22Rv1 (cell line): Measurements from ENCODE around the gene DDX56.
A peak's percentile ranks its signal among the peaks of the same experiment; 100 is the strongest.

Experiments
- H3K27ac ChIP-seq: fragments of 450-650 bp; 2 replicates; pipeline ENCODE4 v1.5.1; 2017
- CTCF ChIP-seq: fragments of 450-650 bp; IDR thresholded peaks from 2 replicates; pipeline ENCODE4 v1.5.1; 2017; ENCODE audit warnings: mild to moderate bottlenecking
- ZFX ChIP-seq: fragments of 450-650 bp; IDR thresholded peaks from 2 replicates; pipeline ENCODE4 v1.6.1; 2017; ENCODE audit warnings: antibody characterized with exemption, borderline replicate concordance

DDX56 gene

GRCh38 chr7:44566680-44567079, 7.0 kb downstream of the DDX56 start:
- TF ChIP-seq CTCF (no peak), ZFX (no peak)
- peak overlapping the region; percentile 17; the same call in 1 of the 2 replicates for H3K27ac ChIP-seq

DNA sequence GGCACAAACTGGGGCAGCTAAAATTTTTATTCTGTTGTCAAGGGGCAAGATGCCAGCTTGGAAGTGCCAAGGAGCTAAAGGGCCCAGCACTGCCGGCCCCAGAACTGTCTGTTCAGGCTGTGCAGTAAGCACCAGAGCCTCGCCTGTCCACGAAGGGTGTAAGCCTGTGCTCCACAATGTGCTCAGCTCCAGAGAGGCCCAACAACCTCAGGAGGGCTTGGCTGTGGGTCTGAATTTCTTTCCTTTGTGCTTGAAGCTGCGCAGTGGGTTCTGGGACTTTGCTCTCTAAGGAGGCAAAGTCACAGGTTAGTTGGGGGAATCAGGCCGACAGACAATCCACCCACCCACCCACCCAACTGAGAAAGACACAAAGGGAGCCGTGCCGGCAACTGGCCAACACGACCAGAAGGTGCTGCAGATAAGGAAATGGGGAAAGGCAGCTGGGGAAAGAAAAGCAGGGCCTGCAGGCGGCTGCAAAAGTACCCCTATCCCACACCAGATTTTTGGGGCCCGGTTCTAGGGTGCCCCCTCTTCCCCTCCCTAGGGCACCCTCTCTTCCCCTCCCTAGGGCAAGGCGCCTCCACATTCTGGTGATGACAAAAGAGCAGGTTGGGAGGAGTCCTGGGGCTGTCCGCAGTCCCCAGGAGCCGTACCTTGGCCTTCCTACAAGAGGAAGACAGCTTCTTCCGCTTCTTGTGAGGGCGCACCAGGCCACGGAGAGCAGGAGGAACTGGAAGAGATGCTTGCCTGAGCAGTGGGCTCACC, 7.7 kb downstream of the DDX56 start:
- H3K27ac ChIP-seq: peak overlapping the region; percentile 30; the same call in 1 of the 2 replicates
- TF ChIP-seq ZFX (no peak), CTCF (peak; percentile 75)

DNA sequence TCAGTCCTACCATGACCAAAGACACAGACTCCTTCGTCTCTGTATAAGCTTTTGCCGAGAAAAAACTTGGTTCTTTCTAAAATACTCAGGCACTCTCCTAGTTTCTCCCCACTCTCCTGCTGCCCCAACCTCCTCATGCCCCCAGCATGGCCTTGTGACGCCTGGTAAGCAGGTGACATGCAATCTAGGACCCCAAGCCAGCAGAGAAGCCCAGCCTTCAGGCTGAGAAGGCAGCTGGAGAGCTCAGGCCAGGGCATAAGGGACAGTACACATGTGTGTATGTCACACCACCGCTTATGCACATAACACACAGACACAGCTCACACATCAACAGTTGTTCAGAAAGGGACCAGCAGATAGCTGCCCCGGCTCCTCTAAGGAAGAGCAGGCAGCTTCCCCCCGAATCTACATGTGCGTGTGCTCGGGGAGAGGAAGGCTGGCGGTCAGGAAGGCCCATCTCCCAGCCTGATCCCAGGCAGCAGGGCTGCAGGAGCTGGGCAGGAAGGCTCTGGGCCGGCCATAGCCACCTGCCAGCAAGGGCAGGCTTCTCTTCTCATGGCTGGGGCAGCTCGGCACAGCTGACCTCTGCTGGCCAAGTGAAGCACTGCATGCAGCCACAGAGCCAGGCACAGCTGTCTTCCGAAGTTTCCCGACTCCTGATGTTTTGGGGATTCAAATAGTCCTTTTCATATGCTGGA, 8.5 kb downstream of the DDX56 start:
- TF ChIP-seq ZFX (no peak), CTCF (peak; percentile 99)
- H3K27ac ChIP-seq: peak overlapping the region; percentile 30; the same call in 1 of the 2 replicates

GRCh38 chr7:44564606-44565005, 9.1 kb downstream of the DDX56 start:
- TF ChIP-seq ZFX: no peak
- TF ChIP-seq CTCF: no peak
- H3K27ac ChIP-seq: no peak overlapping the region

DNA sequence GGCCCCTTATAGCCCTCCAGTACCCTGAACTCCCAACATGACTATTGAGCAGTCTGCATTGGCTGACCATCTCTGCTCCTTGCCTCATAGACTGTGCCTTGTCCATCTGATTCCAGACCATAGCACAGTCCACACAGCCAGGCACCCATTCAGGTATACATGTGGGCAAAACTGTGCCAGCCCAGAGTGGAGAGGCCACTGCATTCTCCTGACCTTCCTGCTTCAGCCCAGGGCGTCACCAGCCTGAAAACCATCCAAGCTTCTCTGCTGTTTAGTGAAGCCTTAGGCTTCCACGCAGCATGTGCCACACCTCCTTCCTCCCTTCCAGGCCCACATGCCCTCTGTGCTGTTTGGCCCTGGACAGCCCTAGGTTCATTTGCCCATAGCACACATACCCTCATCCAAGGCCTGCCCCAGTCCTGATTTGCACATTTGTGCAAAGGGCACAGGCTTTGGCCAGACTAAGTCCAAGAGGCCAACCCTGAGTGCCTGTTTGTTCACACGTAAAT, 10.5 kb downstream of the DDX56 start:
- H3K27ac ChIP-seq: peak overlapping the region; percentile 13; the same call in 1 of the 2 replicates
- TF ChIP-seq CTCF: no peak

GRCh38 chr7:44562622-44562962, 11.1 kb downstream of the DDX56 start:
- H3K27ac ChIP-seq: 0 out of 2 replicates have a peak overlapping the region, but pooled peaks have one; percentile 7

DNA sequence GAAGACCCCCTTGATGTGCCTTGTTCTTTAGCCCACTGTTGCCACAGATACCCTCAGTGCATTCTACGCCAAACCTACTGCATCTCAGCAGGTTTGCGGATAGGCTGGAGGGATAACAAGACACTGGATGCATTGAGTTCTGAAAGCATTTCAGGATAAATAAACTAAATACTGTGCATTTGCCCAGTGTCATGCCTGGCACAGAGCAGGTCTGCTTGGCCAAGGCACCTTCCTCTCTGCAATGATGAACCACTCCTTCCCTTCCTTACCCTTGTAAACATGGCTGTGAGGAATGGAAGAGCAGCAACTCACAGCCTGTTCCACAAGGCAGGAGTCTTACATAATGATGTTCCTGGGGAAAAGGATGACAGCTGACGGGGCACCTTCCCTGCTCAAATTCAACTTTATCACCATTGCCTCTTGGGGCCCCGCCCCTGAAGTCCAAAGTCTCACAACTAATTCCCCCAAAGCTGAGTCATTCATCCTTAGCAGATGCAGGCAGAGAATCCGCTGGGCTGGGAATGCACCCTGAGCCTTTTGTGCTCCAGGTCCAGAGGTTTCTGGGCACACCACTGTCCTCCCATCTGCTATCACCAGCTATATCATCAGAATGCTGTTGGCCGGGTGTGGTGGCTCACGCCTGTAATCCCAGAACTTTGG, 11.6 kb downstream of the DDX56 start:
- H3K27ac ChIP-seq: 0 out of 2 replicates have a peak overlapping the region, but pooled peaks have one; percentile 7
- no peak for TF ChIP-seq ZFX
- TF ChIP-seq CTCF: no peak
